Liver (tissue), 3 donors: ENCODE results near the gene PAX7.

Experiments used
- GABPA ChIP-seq, 2 donors: IDR thresholded peaks in 1 of 2; conservative IDR thresholded peaks in 1 of 2; 2 replicates each; pipeline ENCODE4 v1.6.1; 2016; ENCODE audit warnings: antibody characterized with exemption in 2 of 2, mild to moderate bottlenecking in 1 of 2, moderate library complexity in 1 of 2
- HNF4G ChIP-seq: IDR thresholded peaks from 2 replicates; pipeline ENCODE4 v1.6.1; 2016; ENCODE audit warnings: antibody characterized with exemption
- JUND ChIP-seq, 2 donors: IDR thresholded peaks; 2 replicates each; pipeline ENCODE4 v1.6.1; 2016; ENCODE audit warnings: antibody characterized with exemption in 2 of 2
- TAF1 ChIP-seq: conservative IDR thresholded peaks from 2 replicates; pipeline ENCODE4 v1.6.1; 2016; ENCODE audit warnings: antibody characterized with exemption, mild to moderate bottlenecking
- TF ChIP-seq, protein P1 (sequence below): fragments of 150-350 bp; IDR thresholded peaks from 2 replicates; pipeline ENCODE4 v1.5.1; 2017; ENCODE audit warnings: improper control_type of control experiment, low read depth, low read length; ENCODE audit not compliant: missing input control
- TF ChIP-seq, protein P2 (sequence below): IDR thresholded peaks from 2 replicates; pipeline ENCODE4 v1.6.1; 2016; ENCODE audit warnings: antibody characterized with exemption
- donor health status: healthy.
- donor health status: healthy.

DNA sequence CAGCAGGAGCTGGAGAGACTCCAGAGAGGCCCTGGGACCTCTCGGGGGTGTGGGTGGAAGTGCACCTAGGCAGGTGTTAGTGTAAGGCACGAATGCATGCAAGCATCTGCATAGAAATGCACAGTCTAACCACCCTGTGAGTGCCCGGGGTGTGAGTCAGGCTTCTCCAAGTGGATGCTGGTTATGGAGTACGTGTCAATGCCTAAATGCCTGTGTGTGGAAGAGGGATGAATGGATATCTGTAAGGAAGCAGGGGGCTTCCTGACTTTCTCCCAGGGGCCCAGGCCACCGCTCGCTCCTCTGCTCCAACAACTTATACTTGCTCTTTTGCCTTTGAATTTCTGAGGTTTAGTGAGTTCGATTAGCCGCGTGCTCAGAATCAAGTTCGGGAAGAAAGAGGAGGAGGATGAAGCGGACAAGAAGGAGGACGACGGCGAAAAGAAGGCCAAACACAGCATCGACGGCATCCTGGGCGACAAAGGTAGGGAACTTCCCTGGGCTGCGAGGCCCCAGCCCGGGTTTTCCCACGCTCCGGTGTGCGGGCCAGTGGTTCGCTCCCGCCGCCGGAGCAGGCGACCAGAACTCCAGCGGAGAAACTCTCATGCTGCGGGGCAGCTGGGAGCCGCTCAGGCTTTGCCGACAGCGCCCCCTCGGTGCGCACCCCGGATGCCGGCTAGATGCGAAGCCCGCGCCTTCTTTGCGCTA is 5.4 kb downstream of the PAX7 start:
- TF ChIP-seq, protein P1, sequence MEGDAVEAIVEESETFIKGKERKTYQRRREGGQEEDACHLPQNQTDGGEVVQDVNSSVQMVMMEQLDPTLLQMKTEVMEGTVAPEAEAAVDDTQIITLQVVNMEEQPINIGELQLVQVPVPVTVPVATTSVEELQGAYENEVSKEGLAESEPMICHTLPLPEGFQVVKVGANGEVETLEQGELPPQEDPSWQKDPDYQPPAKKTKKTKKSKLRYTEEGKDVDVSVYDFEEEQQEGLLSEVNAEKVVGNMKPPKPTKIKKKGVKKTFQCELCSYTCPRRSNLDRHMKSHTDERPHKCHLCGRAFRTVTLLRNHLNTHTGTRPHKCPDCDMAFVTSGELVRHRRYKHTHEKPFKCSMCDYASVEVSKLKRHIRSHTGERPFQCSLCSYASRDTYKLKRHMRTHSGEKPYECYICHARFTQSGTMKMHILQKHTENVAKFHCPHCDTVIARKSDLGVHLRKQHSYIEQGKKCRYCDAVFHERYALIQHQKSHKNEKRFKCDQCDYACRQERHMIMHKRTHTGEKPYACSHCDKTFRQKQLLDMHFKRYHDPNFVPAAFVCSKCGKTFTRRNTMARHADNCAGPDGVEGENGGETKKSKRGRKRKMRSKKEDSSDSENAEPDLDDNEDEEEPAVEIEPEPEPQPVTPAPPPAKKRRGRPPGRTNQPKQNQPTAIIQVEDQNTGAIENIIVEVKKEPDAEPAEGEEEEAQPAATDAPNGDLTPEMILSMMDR, result no peak
- TF ChIP-seq, protein P2, sequence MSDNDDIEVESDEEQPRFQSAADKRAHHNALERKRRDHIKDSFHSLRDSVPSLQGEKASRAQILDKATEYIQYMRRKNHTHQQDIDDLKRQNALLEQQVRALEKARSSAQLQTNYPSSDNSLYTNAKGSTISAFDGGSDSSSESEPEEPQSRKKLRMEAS, result no peak
- TF ChIP-seq TAF1 (no peak), JUND (IDR thresholded peaks at IDR 0.05) (no peak), GABPA (IDR thresholded peaks at IDR 0.05 in 1 of 2, conservative IDR thresholded peaks at IDR 0.05 in 1 of 2) (no peak), HNF4G (no peak)
